NT2/D1 (cell line): Measurements from ENCODE around the gene DMPK.
A peak's percentile ranks its signal among the peaks of the same experiment; 100 is the strongest.

Source experiments
- DNase-seq: peaks from one replicate; pipeline ENCODE4 v3.0.0-alpha.2; 2011; ENCODE audit warnings: low read depth, low spot score
- H3K27me3 ChIP-seq: 2 replicates; pipeline ENCODE4 v1.6.0; 2011; ENCODE audit warnings: mild to moderate bottlenecking; ENCODE audit not compliant: insufficient read length, insufficient read depth
- H3K36me3 ChIP-seq: 2 replicates; pipeline ENCODE4 v1.6.1; 2011; ENCODE audit warnings: mild to moderate bottlenecking, low read length, mixed read lengths; ENCODE audit not compliant: insufficient read depth, insufficient read length
- H3K4me1 ChIP-seq: 2 replicates; pipeline ENCODE4 v1.5.1; 2011; ENCODE audit not compliant: insufficient read depth, insufficient read length
- H3K4me3 ChIP-seq: 2 replicates; pipeline ENCODE4 v1.5.1; 2011; ENCODE audit warnings: low read depth; ENCODE audit not compliant: insufficient read length
- H3K9ac ChIP-seq: 2 replicates; pipeline ENCODE4 v1.6.0; 2011; ENCODE audit warnings: low read depth; ENCODE audit not compliant: insufficient read length
- H3K9me3 ChIP-seq: 2 replicates; pipeline ENCODE4 v1.5.1; 2011; ENCODE audit warnings: mild to moderate bottlenecking, low read length; ENCODE audit not compliant: insufficient read depth
- SUZ12 ChIP-seq: IDR thresholded peaks from 2 replicates; pipeline ENCODE4 v1.6.1; 2011; ENCODE audit not compliant: insufficient read length, insufficient read depth; ENCODE audit errors: extremely low read depth
- YY1 ChIP-seq: IDR thresholded peaks from 2 replicates; pipeline ENCODE4 v1.6.1; 2011; ENCODE audit not compliant: insufficient read length, insufficient read depth
- ZNF274 ChIP-seq: IDR thresholded peaks from 2 replicates; pipeline ENCODE4 v1.6.1; 2011; ENCODE audit warnings: mild to moderate bottlenecking, low read depth, low read length

The DMPK gene

GRCh38 chr19:45814166-45814780 lies 32.0 kb upstream of the DMPK start:
- peak overlapping the region; percentile 79 for H3K9ac ChIP-seq
- peaks cover 1% of the 10 kb centered on the region for H3K36me3 ChIP-seq
- H3K4me1 ChIP-seq = peaks cover 13% of the 10 kb centered on the region
- DNase-seq = no peak
- no peaks in the 10 kb centered on the region for H3K27me3 ChIP-seq
- H3K9me3 ChIP-seq = no peaks in the 10 kb centered on the region
- peak overlapping the region; percentile 61 for H3K4me3 ChIP-seq
- TF ChIP-seq ZNF274 (no peak), YY1 (no peak), SUZ12 (no peak)

- no peak for TF ChIP-seq ZNF274
- TF ChIP-seq YY1 = no peak
- TF ChIP-seq SUZ12 = no peak
- DNase-seq = no peak
- Histone ChIP-seq H3K36me3 (no peaks in the 10 kb centered on the region), H3K9me3 (no peaks in the 10 kb centered on the region), H3K27me3 (no peaks in the 10 kb centered on the region), H3K4me1 (peaks cover 3% of the 10 kb centered on the region), H3K4me3 (no peak overlapping the region), H3K9ac (no peak overlapping the region)
Measured at GRCh38 chr19:45812297-45812696, 30.0 kb upstream of the DMPK start.

- Histone ChIP-seq H3K36me3 (no peaks in the 10 kb centered on the region), H3K9ac (no peak overlapping the region), H3K9me3 (no peaks in the 10 kb centered on the region), H3K4me3 (no peak overlapping the region), H3K4me1 (peaks cover 3% of the 10 kb centered on the region), H3K27me3 (no peaks in the 10 kb centered on the region)
- no peak for DNase-seq
- TF ChIP-seq ZNF274 = no peak
- TF ChIP-seq YY1 = no peak
- no peak for TF ChIP-seq SUZ12
Measured at GRCh38 chr19:45809643-45810159, 27.4 kb upstream of the DMPK start.

- Histone ChIP-seq H3K27me3 (no peaks in the 10 kb centered on the region), H3K36me3 (no peaks in the 10 kb centered on the region), H3K4me1 (peaks cover 2% of the 10 kb centered on the region), H3K9me3 (no peaks in the 10 kb centered on the region), H3K4me3 (no peak overlapping the region), H3K9ac (no peak overlapping the region)
- TF ChIP-seq SUZ12 = no peak
- TF ChIP-seq YY1 = no peak
- TF ChIP-seq ZNF274 = no peak
- no peak for DNase-seq
Measured at GRCh38 chr19:45805719-45806118, 23.4 kb upstream of the DMPK start.

- Histone ChIP-seq H3K36me3 (no peaks in the 10 kb centered on the region), H3K4me3 (no peak overlapping the region), H3K4me1 (peaks cover 4% of the 10 kb centered on the region), H3K9me3 (no peaks in the 10 kb centered on the region), H3K27me3 (no peaks in the 10 kb centered on the region), H3K9ac (no peak overlapping the region)
- TF ChIP-seq YY1 = no peak
- TF ChIP-seq ZNF274 = no peak
- no peak for TF ChIP-seq SUZ12
- DNase-seq = no peak
Measured at GRCh38 chr19:45804959-45805230, 22.6 kb upstream of the DMPK start.

- Histone ChIP-seq H3K36me3 (no peaks in the 10 kb centered on the region), H3K9me3 (no peaks in the 10 kb centered on the region), H3K9ac (no peak overlapping the region), H3K4me3 (no peak overlapping the region), H3K27me3 (no peaks in the 10 kb centered on the region), H3K4me1 (peaks cover 4% of the 10 kb centered on the region)
- no peak for TF ChIP-seq ZNF274
- no peak for TF ChIP-seq YY1
- no peak for TF ChIP-seq SUZ12
- DNase-seq = no peak
Measured at GRCh38 chr19:45804140-45804958, 22.1 kb upstream of the DMPK start.

- TF ChIP-seq SUZ12 (no peak), YY1 (no peak), ZNF274 (no peak)
- H3K27me3 ChIP-seq = no peaks in the 10 kb centered on the region
- no peak for DNase-seq
- H3K9ac ChIP-seq = no peak overlapping the region
- peaks cover 5% of the 10 kb centered on the region for H3K4me1 ChIP-seq
- no peak overlapping the region for H3K4me3 ChIP-seq
- no peaks in the 10 kb centered on the region for H3K36me3 ChIP-seq
- no peaks in the 10 kb centered on the region for H3K9me3 ChIP-seq
Measured at GRCh38 chr19:45801603-45802175, 19.4 kb upstream of the DMPK start.
